CD8-positive, alpha-beta memory T cell (primary cell): Measurements from ENCODE around the gene FZD10. TPM values are rescaled to one million over a fixed set of nuclear protein-coding genes. Genes with fewer than 3 reads are reported as not detected.

ENCODE experiments used
- CTCF ChIA-PET: fragments of 350-600 bp; sonication (Branson Sonifier 250); formaldehyde crosslinking; loops from one replicate; lab custom pipeline; 2021; ENCODE audit warnings: antibody characterized with exemption; lab: Charles Lee
- POLR2A ChIA-PET: fragments of 350-600 bp; sonication (Branson Sonifier 250); formaldehyde crosslinking; loops from one replicate; lab custom pipeline; 2021; ENCODE audit warnings: antibody characterized with exemption; lab: Charles Lee
- DNase-seq, 5 donors: peaks; one replicate each; pipeline versions ENCODE4 v3.0.0 to v3.0.0-alpha.2; 2020 to 2022; ENCODE audit warnings: mixed read lengths in 1 of 5
- H3K27ac ChIP-seq: one replicate; pipeline ENCODE4 v1.7.0; 2013; ENCODE audit warnings: low read depth, mild to moderate bottlenecking, low read length, moderate library complexity
- H3K27me3 ChIP-seq: 2 replicates; pipeline ENCODE4 v1.7.0; 2013; ENCODE audit warnings: low read length, mild to moderate bottlenecking; ENCODE audit not compliant: insufficient read depth, poor library complexity, severe bottlenecking
- H3K36me3 ChIP-seq: 2 replicates; pipeline ENCODE4 v1.7.0; 2013; ENCODE audit warnings: mild to moderate bottlenecking, low read length, moderate library complexity; ENCODE audit not compliant: insufficient read depth
- H3K4me1 ChIP-seq: 2 replicates; pipeline ENCODE4 v1.7.0; 2013; ENCODE audit warnings: mild to moderate bottlenecking, low read length, moderate library complexity; ENCODE audit not compliant: insufficient read depth
- H3K4me3 ChIP-seq: 2 replicates; pipeline ENCODE4 v1.7.0; 2013; ENCODE audit warnings: mild to moderate bottlenecking, low read length
- H3K9me3 ChIP-seq: 2 replicates; pipeline ENCODE4 v1.7.0; 2013; ENCODE audit warnings: mild to moderate bottlenecking, low read length
- H3K27ac Mint-ChIP-seq, 8 donors: one replicate each; pipeline ENCODE4 v1.8.0; 2020 to 2021; ENCODE audit warnings: mixed read lengths in 8 of 8, mild to moderate bottlenecking in 6 of 8, inconsistent platforms in 3 of 8, moderate library complexity in 3 of 8
- H3K27me3 Mint-ChIP-seq, 2 donors: one replicate each; pipeline ENCODE4 v1.8.0; 2020 to 2021; ENCODE audit warnings: mixed read lengths in 2 of 2, mild to moderate bottlenecking in 1 of 2, moderate library complexity in 1 of 2
- H3K36me3 Mint-ChIP-seq, 3 donors: one replicate each; pipeline ENCODE4 v1.8.0; 2020 to 2021; ENCODE audit warnings: mixed read lengths in 3 of 3, inconsistent platforms in 1 of 3, mild to moderate bottlenecking in 1 of 3
- H3K4me1 Mint-ChIP-seq, 3 donors: one replicate each; pipeline ENCODE4 v1.8.0; 2020 to 2021; ENCODE audit warnings: mixed read lengths in 3 of 3, inconsistent platforms in 1 of 3, mild to moderate bottlenecking in 1 of 3
- H3K4me3 Mint-ChIP-seq, 7 donors: one replicate each; pipeline ENCODE4 v1.8.0; 2020 to 2021; ENCODE audit warnings: mixed read lengths in 7 of 7, mild to moderate bottlenecking in 6 of 7, moderate library complexity in 4 of 7, inconsistent platforms in 2 of 7
- H3K9me3 Mint-ChIP-seq, 5 donors: one replicate each; pipeline ENCODE4 v1.8.0; 2020 to 2022; ENCODE audit warnings: mixed read lengths in 5 of 5, mild to moderate bottlenecking in 3 of 5, moderate library complexity in 2 of 5, inconsistent platforms in 1 of 5
- polyA plus RNA-seq: library from polyadenylated mRNA; unstranded; fragments of 300-500 nt; fragmentation: Illumina TruSeq; gene quantifications from one replicate; pipeline ENCODE4 v1.2.3, GENCODE V29; 2021
- total RNA-seq, 2 experiments: library from RNA; stranded (reverse); gene quantifications; one replicate each; pipeline ENCODE4 v1.2.3, GENCODE V29; 2021

Gene FZD10
- total and polyA plus RNA-seq, 3 experiments from 2014 or later: not detected

DNA sequence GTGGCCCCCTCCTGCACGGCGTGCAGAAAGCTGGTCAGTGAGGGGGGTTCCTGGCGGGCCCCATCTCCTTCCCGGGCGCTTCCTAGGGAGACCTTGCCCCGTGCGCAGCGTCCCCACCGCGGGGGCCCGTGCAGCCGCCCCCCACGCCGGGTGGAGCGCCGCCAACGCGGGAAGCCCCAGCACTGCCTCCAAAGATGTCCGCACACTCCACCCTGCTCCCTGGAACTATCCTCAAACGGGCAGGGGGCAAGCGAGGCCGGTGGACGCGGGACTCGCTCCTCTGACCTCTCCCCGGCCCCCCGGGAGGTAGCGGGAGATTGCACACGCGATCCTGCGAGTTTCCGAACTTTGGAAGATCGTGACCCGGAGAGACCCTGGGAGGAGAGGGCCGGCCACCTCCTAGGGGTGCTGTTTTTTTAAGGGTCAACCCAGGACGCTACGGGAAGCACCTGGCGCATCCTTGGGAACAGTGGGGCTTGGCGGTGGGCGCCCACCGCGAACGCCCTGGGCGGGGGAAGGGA is 1.5 kb upstream of the FZD10 start:
- DNase-seq: no peak
- peaks cover 0 to 6% (median 3%) of the 10 kb centered on the region in 5 donors for H3K9me3 Mint-ChIP-seq
- H3K36me3 Mint-ChIP-seq: no peaks in the 10 kb centered on the region
- Histone ChIP-seq H3K4me3 (no peak overlapping the region), H3K36me3 (no peaks in the 10 kb centered on the region), H3K4me1 (no peaks in the 10 kb centered on the region), H3K9me3 (no peaks in the 10 kb centered on the region), H3K27ac (no peak overlapping the region), H3K27me3 (peaks cover 6% of the 10 kb centered on the region)
- H3K4me3 Mint-ChIP-seq: no peak overlapping the region
- peaks cover 20 to 37% of the 10 kb centered on the region in 2 donors for H3K27me3 Mint-ChIP-seq
- ChIA-PET POLR2A (no interaction called here), CTCF (no interaction called here)
- H3K27ac Mint-ChIP-seq: no peak overlapping the region
- H3K4me1 Mint-ChIP-seq: peaks cover 0 to 3% (median 0%) of the 10 kb centered on the region in 3 donors

GRCh38 chr12:130161261-130162243 is 712 bp upstream of the FZD10 start:
- Mint-ChIP-seq H3K9me3 (peaks cover 0 to 6% (median 3%) of the 10 kb centered on the region in 5 donors), H3K27me3 (peaks cover 22 to 42% of the 10 kb centered on the region in 2 donors), H3K4me1 (peaks cover 0 to 3% (median 0%) of the 10 kb centered on the region in 3 donors), H3K36me3 (no peaks in the 10 kb centered on the region), H3K4me3 (no peak overlapping the region), H3K27ac (no peak overlapping the region)
- CTCF ChIA-PET: no interaction called here
- POLR2A ChIA-PET: no interaction called here
- H3K4me1 ChIP-seq: no peaks in the 10 kb centered on the region
- no peak overlapping the region for H3K4me3 ChIP-seq
- no peak overlapping the region for H3K27ac ChIP-seq
- no peaks in the 10 kb centered on the region for H3K36me3 ChIP-seq
- DNase-seq: no peak
- peaks cover 6% of the 10 kb centered on the region for H3K27me3 ChIP-seq
- no peaks in the 10 kb centered on the region for H3K9me3 ChIP-seq

DNA sequence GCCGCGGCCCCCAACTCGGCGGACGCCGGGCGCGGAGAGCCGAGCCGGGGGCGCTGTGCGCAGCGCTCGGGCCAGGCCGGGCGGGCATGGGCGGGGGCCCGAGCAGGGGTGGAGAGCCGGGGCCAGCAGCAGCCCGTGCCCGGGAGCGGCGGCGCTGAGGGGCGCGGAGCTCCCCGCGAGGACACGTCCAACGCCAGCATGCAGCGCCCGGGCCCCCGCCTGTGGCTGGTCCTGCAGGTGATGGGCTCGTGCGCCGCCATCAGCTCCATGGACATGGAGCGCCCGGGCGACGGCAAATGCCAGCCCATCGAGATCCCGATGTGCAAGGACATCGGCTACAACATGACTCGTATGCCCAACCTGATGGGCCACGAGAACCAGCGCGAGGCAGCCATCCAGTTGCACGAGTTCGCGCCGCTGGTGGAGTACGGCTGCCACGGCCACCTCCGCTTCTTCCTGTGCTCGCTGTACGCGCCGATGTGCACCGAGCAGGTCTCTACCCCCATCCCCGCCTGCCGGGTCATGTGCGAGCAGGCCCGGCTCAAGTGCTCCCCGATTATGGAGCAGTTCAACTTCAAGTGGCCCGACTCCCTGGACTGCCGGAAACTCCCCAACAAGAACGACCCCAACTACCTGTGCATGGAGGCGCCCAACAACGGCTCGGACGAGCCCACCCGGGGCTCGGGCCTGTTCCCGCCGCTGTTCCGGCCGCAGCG is 639 bp downstream of the FZD10 start:
- Histone ChIP-seq H3K4me1 (no peaks in the 10 kb centered on the region), H3K9me3 (no peaks in the 10 kb centered on the region), H3K36me3 (no peaks in the 10 kb centered on the region), H3K27ac (no peak overlapping the region), H3K27me3 (peaks cover 6% of the 10 kb centered on the region), H3K4me3 (no peak overlapping the region)
- no peak for DNase-seq
- Mint-ChIP-seq H3K4me1 (peaks cover 0 to 3% (median 0%) of the 10 kb centered on the region in 3 donors), H3K27ac (no peak overlapping the region), H3K27me3 (peaks cover 20 to 34% of the 10 kb centered on the region in 2 donors), H3K9me3 (peaks cover 0 to 6% (median 3%) of the 10 kb centered on the region in 5 donors), H3K36me3 (no peaks in the 10 kb centered on the region), H3K4me3 (no peak overlapping the region)
- POLR2A ChIA-PET: no interaction called here
- CTCF ChIA-PET: no interaction called here

- Histone ChIP-seq H3K4me1 (no peaks in the 10 kb centered on the region), H3K9me3 (no peaks in the 10 kb centered on the region), H3K4me3 (no peak overlapping the region), H3K36me3 (no peaks in the 10 kb centered on the region), H3K27me3 (peaks cover 6% of the 10 kb centered on the region), H3K27ac (no peak overlapping the region)
- Mint-ChIP-seq H3K4me3 (no peak overlapping the region), H3K27me3 (peaks cover 21 to 34% of the 10 kb centered on the region in 2 donors), H3K4me1 (peaks cover 0 to 3% (median 0%) of the 10 kb centered on the region in 3 donors), H3K36me3 (no peaks in the 10 kb centered on the region), H3K9me3 (peaks cover 0 to 6% (median 3%) of the 10 kb centered on the region in 5 donors), H3K27ac (peak overlapping the region in 1 of 8 donors; percentile 43)
- ChIA-PET POLR2A (no interaction called here), CTCF (no interaction called here)
- DNase-seq: no peak
Measured at GRCh38 chr12:130163461-130164215, 1.4 kb downstream of the FZD10 start.

DNA sequence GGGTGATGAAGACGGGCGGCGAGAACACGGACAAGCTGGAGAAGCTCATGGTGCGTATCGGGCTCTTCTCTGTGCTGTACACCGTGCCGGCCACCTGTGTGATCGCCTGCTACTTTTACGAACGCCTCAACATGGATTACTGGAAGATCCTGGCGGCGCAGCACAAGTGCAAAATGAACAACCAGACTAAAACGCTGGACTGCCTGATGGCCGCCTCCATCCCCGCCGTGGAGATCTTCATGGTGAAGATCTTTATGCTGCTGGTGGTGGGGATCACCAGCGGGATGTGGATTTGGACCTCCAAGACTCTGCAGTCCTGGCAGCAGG is 1.9 kb downstream of the FZD10 start:
- CTCF ChIA-PET: no interaction called here
- no peaks in the 10 kb centered on the region for H3K9me3 ChIP-seq
- H3K4me1 ChIP-seq: no peaks in the 10 kb centered on the region
- H3K27me3 Mint-ChIP-seq: peaks cover 21 to 34% of the 10 kb centered on the region in 2 donors
- no peak overlapping the region for H3K27ac Mint-ChIP-seq
- H3K36me3 ChIP-seq: no peaks in the 10 kb centered on the region
- H3K36me3 Mint-ChIP-seq: no peaks in the 10 kb centered on the region
- no peak overlapping the region for H3K4me3 ChIP-seq
- H3K4me1 Mint-ChIP-seq: peaks cover 0 to 3% (median 0%) of the 10 kb centered on the region in 3 donors
- H3K4me3 Mint-ChIP-seq: no peak overlapping the region
- no peak overlapping the region for H3K27ac ChIP-seq
- peaks cover 6% of the 10 kb centered on the region for H3K27me3 ChIP-seq
- H3K9me3 Mint-ChIP-seq: peaks cover 0 to 6% (median 3%) of the 10 kb centered on the region in 5 donors
- DNase-seq: no peak
- POLR2A ChIA-PET: no interaction called here

- H3K27ac ChIP-seq: no peak overlapping the region
- Mint-ChIP-seq H3K4me1 (peaks cover 0 to 3% (median 0%) of the 10 kb centered on the region in 3 donors), H3K4me3 (no peak overlapping the region), H3K9me3 (peaks cover 0 to 6% (median 3%) of the 10 kb centered on the region in 5 donors), H3K27ac (no peak overlapping the region), H3K36me3 (no peaks in the 10 kb centered on the region), H3K27me3 (peaks cover 21 to 34% of the 10 kb centered on the region in 2 donors)
- CTCF ChIA-PET: interaction anchor here (0.6 kb wide), 1 partner anchor 9 kb away, joined by 3 read pairs; no protein-coding TSS in a partner anchor
- H3K4me3 ChIP-seq: no peak overlapping the region
- POLR2A ChIA-PET: no interaction called here
- DNase-seq: no peak
- peaks cover 4% of the 10 kb centered on the region for H3K27me3 ChIP-seq
- no peaks in the 10 kb centered on the region for H3K4me1 ChIP-seq
- H3K36me3 ChIP-seq: no peaks in the 10 kb centered on the region
- H3K9me3 ChIP-seq: no peaks in the 10 kb centered on the region
Measured at GRCh38 chr12:130164936-130165335, 2.7 kb downstream of the FZD10 start.

GRCh38 chr12:130166306-130166705 is 4.0 kb downstream of the FZD10 start:
- H3K27me3 ChIP-seq: no peaks in the 10 kb centered on the region
- Mint-ChIP-seq H3K4me1 (peaks cover 0 to 3% (median 0%) of the 10 kb centered on the region in 3 donors), H3K27ac (no peak overlapping the region), H3K36me3 (no peaks in the 10 kb centered on the region), H3K4me3 (no peak overlapping the region), H3K27me3 (peaks cover 21 to 34% of the 10 kb centered on the region in 2 donors), H3K9me3 (peaks cover 2 to 6% (median 4%) of the 10 kb centered on the region in 5 donors)
- H3K4me1 ChIP-seq: no peaks in the 10 kb centered on the region
- no peak overlapping the region for H3K27ac ChIP-seq
- CTCF ChIA-PET: no interaction called here
- no peaks in the 10 kb centered on the region for H3K36me3 ChIP-seq
- no peak overlapping the region for H3K4me3 ChIP-seq
- POLR2A ChIA-PET: no interaction called here
- H3K9me3 ChIP-seq: no peaks in the 10 kb centered on the region
- no peak for DNase-seq
